ENCODE measurements around the gene HECTD4.
"Not testable (repeated sequence)": the region's sequence is repeated elsewhere in the genome, so short reads cannot be mapped to it uniquely, and the experiment has no call there.

HECTD4 gene

GRCh38 chr12:112353393-112353792, 28.8 kb downstream of the HECTD4 start:
- no peaks in the 10 kb centered on the region for H3K9me3 Mint-ChIP-seq
- H3K4me3 Mint-ChIP-seq = no peak overlapping the region
- H3K27me3 Mint-ChIP-seq = no peaks in the 10 kb centered on the region
- no peaks in the 10 kb centered on the region for H3K36me3 Mint-ChIP-seq
- no peak overlapping the region for H3K27ac Mint-ChIP-seq
- H3K4me1 Mint-ChIP-seq = peaks cover 12% of the 10 kb centered on the region
- no peak for DNase-seq
- CTCF ChIA-PET = no interaction called here

GRCh38 chr12:112352921-112353320, 29.3 kb downstream of the HECTD4 start:
- peaks cover 12% of the 10 kb centered on the region for H3K4me1 Mint-ChIP-seq
- no peak overlapping the region for H3K27ac Mint-ChIP-seq

DNA sequence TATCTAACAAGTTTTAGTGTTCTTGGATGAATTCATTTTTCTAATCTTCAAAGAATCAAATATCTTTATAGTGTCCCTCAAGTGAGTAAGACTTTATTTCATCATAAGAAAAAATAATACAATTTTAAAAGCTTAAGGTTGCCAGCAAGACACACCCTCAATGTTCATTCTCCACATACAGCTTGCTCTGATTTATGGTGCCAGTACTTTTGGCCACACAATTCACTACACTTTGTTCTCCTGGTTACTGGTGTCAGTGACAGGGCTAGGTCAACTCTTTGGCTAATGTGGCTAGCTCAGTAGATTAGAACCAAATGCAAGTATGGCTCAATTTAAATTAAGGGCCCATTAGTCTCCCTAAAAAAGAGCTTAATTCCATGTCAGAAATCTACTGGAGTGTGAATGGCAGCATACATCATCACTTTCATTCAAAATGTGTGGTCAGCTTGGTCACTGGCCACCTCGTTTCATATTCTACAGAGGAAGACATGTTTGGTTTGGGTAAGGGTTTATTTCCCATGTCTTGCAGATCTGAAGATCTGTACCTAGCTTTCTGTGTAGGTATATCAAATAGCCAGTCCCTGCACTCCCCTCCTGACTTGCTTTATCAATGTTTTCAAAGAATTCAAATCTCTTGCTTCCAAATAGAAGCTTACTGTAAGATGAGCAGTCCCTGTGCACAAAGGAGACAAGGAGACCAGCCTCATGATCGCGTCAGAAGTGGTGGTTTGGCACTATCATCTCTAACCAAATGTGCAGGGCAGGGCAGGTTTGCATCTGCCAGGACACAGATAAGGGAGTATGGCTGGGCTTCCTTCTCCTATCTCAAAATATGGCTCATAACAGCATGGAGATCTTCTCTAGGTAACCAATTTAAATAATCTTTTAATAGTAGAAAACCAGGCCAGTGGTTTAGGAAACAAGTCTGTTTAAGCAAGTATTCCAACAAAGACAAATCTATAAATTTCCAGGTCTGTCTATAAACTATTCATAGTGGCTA, 31.3 kb downstream of the HECTD4 start:
- Mint-ChIP-seq H3K27ac (no peak overlapping the region), H3K36me3 (no peaks in the 10 kb centered on the region), H3K4me1 (peaks cover 12% of the 10 kb centered on the region), H3K4me3 (no peak overlapping the region), H3K9me3 (no peaks in the 10 kb centered on the region), H3K27me3 (no peaks in the 10 kb centered on the region)
- CTCF ChIA-PET = interaction anchor here (1.6 kb wide), 1 partner anchor 19 kb away, joined by 3 read pairs; no protein-coding TSS in a partner anchor
- DNase-seq = no peak

More at GRCh38 chr12:112352921-112353320, 29.3 kb downstream of the HECTD4 start:
- H3K27me3 Mint-ChIP-seq = no peaks in the 10 kb centered on the region
- H3K36me3 Mint-ChIP-seq = no peaks in the 10 kb centered on the region
- no peak overlapping the region for H3K4me3 Mint-ChIP-seq
- H3K9me3 Mint-ChIP-seq = no peaks in the 10 kb centered on the region
- DNase-seq = no peak
- CTCF ChIA-PET = no interaction called here

DNA sequence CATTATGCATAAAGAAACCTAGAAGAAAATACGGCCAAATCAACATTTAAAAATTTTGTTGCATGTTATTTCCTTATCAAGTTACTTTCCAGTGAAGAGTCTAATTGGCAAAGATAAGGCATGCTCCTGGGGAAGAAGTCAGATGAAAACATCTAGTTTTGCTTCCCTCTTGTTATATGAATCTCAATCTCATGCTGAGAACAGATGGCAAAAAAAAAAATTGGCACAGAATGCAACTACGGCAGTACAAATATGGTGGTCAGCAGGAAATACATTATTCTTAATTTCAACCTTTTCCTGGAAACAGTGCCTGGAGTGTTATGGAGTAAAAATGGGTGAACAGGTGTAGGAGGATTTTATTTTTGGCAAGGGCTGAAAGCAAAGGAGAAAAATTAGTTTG, 32.8 kb downstream of the HECTD4 start:
- CTCF ChIA-PET = no interaction called here
- Mint-ChIP-seq H3K27me3 (no peaks in the 10 kb centered on the region), H3K27ac (no peak overlapping the region), H3K4me3 (no peak overlapping the region), H3K9me3 (no peaks in the 10 kb centered on the region), H3K4me1 (peaks cover 10% of the 10 kb centered on the region), H3K36me3 (no peaks in the 10 kb centered on the region)
- DNase-seq = no peak

DNA sequence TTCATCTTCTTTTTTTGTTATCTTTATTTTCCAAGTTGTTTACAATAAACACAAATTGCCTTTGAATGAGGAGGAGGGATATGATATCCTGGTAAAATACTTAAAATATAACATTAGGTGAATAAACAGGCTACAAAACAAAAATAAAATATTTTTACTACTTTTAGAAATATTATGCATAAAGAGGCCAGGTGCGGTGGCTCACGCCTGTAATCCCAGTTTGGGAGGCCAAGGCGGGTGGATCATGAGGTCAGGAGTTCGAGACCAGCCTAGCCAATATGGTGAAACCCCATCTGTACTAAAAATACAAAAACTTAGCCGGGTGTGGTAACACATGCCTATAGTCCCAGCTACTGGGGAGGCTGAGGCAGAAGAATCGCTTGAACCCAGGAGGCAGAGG, 33.3 kb downstream of the HECTD4 start:
- H3K4me1 Mint-ChIP-seq, CTCF ChIA-PET, H3K9me3 Mint-ChIP-seq, H3K27ac Mint-ChIP-seq, H3K4me3 Mint-ChIP-seq, H3K27me3 Mint-ChIP-seq, DNase-seq, H3K36me3 Mint-ChIP-seq: not testable (repeated sequence)

DNA sequence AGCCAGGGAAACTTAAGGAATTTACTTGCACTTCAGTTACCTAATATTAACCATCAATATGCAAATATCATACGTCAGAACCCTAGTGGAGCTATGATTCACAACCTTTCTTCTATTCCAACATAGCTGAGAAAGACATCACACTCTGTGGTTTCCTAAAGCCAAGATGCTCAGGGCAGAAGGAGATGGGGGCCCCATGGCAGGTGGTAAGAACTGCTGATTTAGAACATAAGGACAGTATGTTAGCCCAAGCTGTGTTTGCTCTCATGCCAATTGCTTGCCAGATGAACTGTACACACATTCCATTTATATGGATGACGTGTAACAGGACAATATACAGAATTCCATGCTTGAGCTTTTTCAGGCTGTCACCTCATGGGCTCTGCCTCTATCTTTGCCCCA, 34.6 kb downstream of the HECTD4 start:
- CTCF ChIA-PET = no interaction called here
- no peak overlapping the region for H3K27ac Mint-ChIP-seq
- no peaks in the 10 kb centered on the region for H3K27me3 Mint-ChIP-seq
- no peaks in the 10 kb centered on the region for H3K36me3 Mint-ChIP-seq
- no peak overlapping the region for H3K4me3 Mint-ChIP-seq
- no peaks in the 10 kb centered on the region for H3K4me1 Mint-ChIP-seq
- DNase-seq = no peak
- H3K9me3 Mint-ChIP-seq = no peaks in the 10 kb centered on the region

DNA sequence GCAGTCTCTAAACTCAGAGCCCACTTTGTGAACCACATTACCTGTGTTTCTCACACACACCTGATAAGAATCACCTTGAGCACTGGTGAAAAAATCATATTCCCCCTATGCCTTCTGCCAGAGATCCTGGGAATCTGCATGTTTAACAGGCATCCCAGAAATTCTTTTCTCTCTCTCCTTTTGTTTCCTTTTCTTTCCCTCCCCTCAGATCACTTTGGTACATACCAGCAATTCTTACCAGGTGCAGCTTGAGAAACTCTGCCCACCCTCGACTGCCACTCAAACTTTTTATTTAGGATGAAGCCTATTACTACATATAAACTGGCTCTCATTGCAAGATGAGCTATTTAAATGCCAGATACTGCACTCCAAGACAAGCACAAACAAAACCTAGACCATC, 36.0 kb downstream of the HECTD4 start:
- CTCF ChIA-PET = no interaction called here
- Mint-ChIP-seq H3K9me3 (no peaks in the 10 kb centered on the region), H3K4me1 (no peaks in the 10 kb centered on the region), H3K27me3 (no peaks in the 10 kb centered on the region), H3K36me3 (no peaks in the 10 kb centered on the region), H3K4me3 (no peak overlapping the region), H3K27ac (no peak overlapping the region)
- DNase-seq = no peak

GRCh38 chr12:112344220-112344619, 38.0 kb downstream of the HECTD4 start:
- Mint-ChIP-seq H3K4me3 (no peak overlapping the region), H3K9me3 (no peaks in the 10 kb centered on the region), H3K27ac (no peak overlapping the region), H3K27me3 (no peaks in the 10 kb centered on the region), H3K36me3 (no peaks in the 10 kb centered on the region), H3K4me1 (no peaks in the 10 kb centered on the region)
- CTCF ChIA-PET = no interaction called here
- no peak for DNase-seq

GRCh38 chr12:112342587-112342986, 39.6 kb downstream of the HECTD4 start:
- CTCF ChIA-PET = no interaction called here
- no peak overlapping the region for H3K27ac Mint-ChIP-seq
- no peaks in the 10 kb centered on the region for H3K9me3 Mint-ChIP-seq
- no peaks in the 10 kb centered on the region for H3K27me3 Mint-ChIP-seq
- no peak for DNase-seq
- no peaks in the 10 kb centered on the region for H3K36me3 Mint-ChIP-seq
- no peaks in the 10 kb centered on the region for H3K4me1 Mint-ChIP-seq
- no peak overlapping the region for H3K4me3 Mint-ChIP-seq

- CTCF ChIA-PET = no interaction called here
- no peaks in the 10 kb centered on the region for H3K27me3 Mint-ChIP-seq
- no peaks in the 10 kb centered on the region for H3K36me3 Mint-ChIP-seq
- H3K27ac Mint-ChIP-seq = no peak overlapping the region
- H3K4me3 Mint-ChIP-seq = no peak overlapping the region
- H3K9me3 Mint-ChIP-seq = no peaks in the 10 kb centered on the region
- no peak for DNase-seq
- no peaks in the 10 kb centered on the region for H3K4me1 Mint-ChIP-seq
Measured at GRCh38 chr12:112341046-112341825, 41.0 kb downstream of the HECTD4 start.

DNA sequence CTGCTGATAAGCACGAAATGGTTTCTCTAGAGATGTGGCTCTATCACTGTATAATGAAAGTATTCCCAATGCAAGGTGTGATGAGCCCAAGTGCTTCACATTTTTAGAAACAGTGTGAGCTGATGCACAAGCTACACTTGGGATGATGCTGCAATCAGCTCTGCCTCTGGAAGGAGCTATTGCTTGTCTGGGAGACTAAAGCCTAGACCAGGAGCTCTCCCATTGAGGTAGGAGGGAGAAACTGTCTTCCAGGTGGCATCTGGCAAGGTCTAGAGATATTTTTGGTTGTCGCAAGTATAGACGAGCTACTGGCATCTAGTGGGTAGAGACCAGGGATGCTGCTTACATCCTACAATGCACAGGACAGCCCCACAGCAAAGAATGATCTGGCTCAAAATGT, 42.0 kb downstream of the HECTD4 start:
- H3K4me1 Mint-ChIP-seq = no peaks in the 10 kb centered on the region
- CTCF ChIA-PET = no interaction called here

GRCh38 chr12:112334999-112335398, 47.2 kb downstream of the HECTD4 start:
- H3K27ac Mint-ChIP-seq, H3K4me3 Mint-ChIP-seq, H3K36me3 Mint-ChIP-seq, H3K4me1 Mint-ChIP-seq, DNase-seq, H3K9me3 Mint-ChIP-seq, CTCF ChIA-PET, H3K27me3 Mint-ChIP-seq: not testable (repeated sequence)

More for the DNA sequence above, 42.0 kb downstream of the HECTD4 start:
- Mint-ChIP-seq H3K36me3 (no peaks in the 10 kb centered on the region), H3K9me3 (no peaks in the 10 kb centered on the region), H3K27me3 (no peaks in the 10 kb centered on the region), H3K4me3 (no peak overlapping the region), H3K27ac (no peak overlapping the region)
- no peak for DNase-seq

GRCh38 chr12:112333019-112333418, 49.2 kb downstream of the HECTD4 start:
- no peaks in the 10 kb centered on the region for H3K4me1 Mint-ChIP-seq
- peaks cover 3% of the 10 kb centered on the region for H3K36me3 Mint-ChIP-seq
- H3K27ac Mint-ChIP-seq = no peak overlapping the region
- no peak overlapping the region for H3K4me3 Mint-ChIP-seq
- DNase-seq = no peak
- no peaks in the 10 kb centered on the region for H3K9me3 Mint-ChIP-seq
- H3K27me3 Mint-ChIP-seq = no peaks in the 10 kb centered on the region
- CTCF ChIA-PET = no interaction called here

DNA sequence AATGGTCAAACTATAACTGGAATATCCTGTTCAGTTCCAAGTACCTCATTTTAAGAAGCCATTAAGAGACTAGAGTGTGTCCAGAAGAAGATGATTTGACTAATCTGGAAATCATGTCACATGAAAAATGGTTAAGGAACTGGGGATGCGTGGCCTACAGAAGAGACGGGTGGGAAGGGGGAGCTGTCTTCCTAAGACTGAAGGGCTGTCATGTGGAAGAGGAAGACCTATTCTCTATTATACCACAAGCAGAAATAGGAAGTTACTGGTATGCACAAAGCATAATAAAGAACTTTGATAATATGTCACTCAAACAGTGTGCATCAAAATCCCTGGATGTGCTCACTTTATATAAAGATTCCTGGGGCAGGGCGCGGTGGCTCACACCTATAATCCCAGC, 50.3 kb downstream of the HECTD4 start:
- H3K4me1 Mint-ChIP-seq = no peaks in the 10 kb centered on the region
- no peaks in the 10 kb centered on the region for H3K9me3 Mint-ChIP-seq
- CTCF ChIA-PET = interaction anchor here (1.2 kb wide), 1 partner anchor 20 kb away, joined by 3 read pairs; no protein-coding TSS in a partner anchor
- DNase-seq = no peak
- H3K36me3 Mint-ChIP-seq = peaks cover 3% of the 10 kb centered on the region
- no peaks in the 10 kb centered on the region for H3K27me3 Mint-ChIP-seq
- no peak overlapping the region for H3K4me3 Mint-ChIP-seq
- H3K27ac Mint-ChIP-seq = no peak overlapping the region

DNA sequence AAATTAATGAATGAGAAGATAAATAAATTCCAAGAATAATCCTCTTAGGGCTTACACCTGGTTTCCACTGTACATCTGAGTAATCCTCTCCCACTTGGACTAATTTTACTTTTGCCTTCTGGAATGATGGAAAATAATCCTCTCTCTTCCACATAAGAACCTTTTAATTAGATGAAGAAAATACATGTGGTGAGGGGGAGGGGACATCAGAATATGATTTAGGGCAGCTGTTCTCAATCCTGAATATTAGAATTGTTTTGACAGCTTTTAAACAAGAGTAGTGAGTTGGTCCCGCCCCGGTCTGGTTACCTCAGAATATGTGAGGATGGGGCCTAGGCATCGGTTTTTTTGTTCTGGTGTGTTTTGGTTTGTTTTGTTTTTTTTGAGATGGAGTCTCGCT, 51.5 kb downstream of the HECTD4 start:
- H3K27me3 Mint-ChIP-seq = no peaks in the 10 kb centered on the region
- no peak overlapping the region for H3K4me3 Mint-ChIP-seq
- H3K36me3 Mint-ChIP-seq = peaks cover 3% of the 10 kb centered on the region
- no peak overlapping the region for H3K27ac Mint-ChIP-seq
- no peaks in the 10 kb centered on the region for H3K4me1 Mint-ChIP-seq
- CTCF ChIA-PET = no interaction called here
- no peaks in the 10 kb centered on the region for H3K9me3 Mint-ChIP-seq
- DNase-seq = no peak

Measured in activated naive CD4-positive, alpha-beta T cell treated with anti-CD3 and anti-CD28 coated beads, Interleukin-2, amount 10 ng/mL, durations not matched to agents 7 days and 5 days (primary cell).